ENCODE data around the gene SGCA. TPM values are rescaled to one million over a fixed set of nuclear protein-coding genes. Genes with fewer than 3 reads are reported as not detected.

Gene SGCA
- total and polyA plus RNA-seq, 2 donors (not counting 3 experiments of a cell fraction or from before 2014, with no cell fraction given): not detected

- dilution Hi-C loops (cut with MboI; ENCODE audit: extremely low pct_ligation_motif_present, low sequenced_read_pairs) (no loop called here), intact Hi-C loops (cut with micrococcal nuclease) (no loop called here)
- no TSS peak for BruUV-seq (replicated peaks)
- H3K36me3 ChIP-seq (ENCODE audit: control insufficient read depth in 2 of 2, extremely low read depth in 1 of 2, insufficient read depth in 2 of 2, low read length in 2 of 2): no peaks in the 10 kb centered on the region
- H3K9me3 ChIP-seq (replicated peaks; ENCODE audit: control insufficient read depth, insufficient read depth, low read length): no peaks in the 10 kb centered on the region
- ChIA-PET CTCF (interaction anchor here (1.3 to 8.8 kb wide), 4 partner anchors 11 to 131 kb away, joined by 6 to 234 read pairs (median 70); no protein-coding TSS in a partner anchor), POLR2A (no interaction called here)
- no peaks in the 10 kb centered on the region for H3K9me1 ChIP-seq (replicated peaks; ENCODE audit: control insufficient read depth, extremely low read depth, insufficient read depth, low read length)
- TF ChIP-seq JUN (IDR thresholded peaks at IDR 0.05; ENCODE audit: borderline replicate concordance, insufficient read depth, insufficient read length, low read depth) (no peak), CTCF (IDR thresholded peaks at IDR 0.05; ENCODE audit: extremely low read depth in 1 of 2, insufficient read depth in 1 of 2, low read depth in 1 of 2, low read length in 2 of 2) (no peak), POLR2AphosphoS5 (IDR thresholded peaks at IDR 0.05; ENCODE audit: insufficient read depth, low read depth, low read length) (no peak), EZH2 (IDR thresholded peaks at IDR 0.05; ENCODE audit: borderline replicate concordance, low read depth, low read length, severe bottlenecking) (no peak), GATA2 (IDR thresholded peaks at IDR 0.05; ENCODE audit: insufficient read depth, insufficient read length, low read depth, low read length) (no peak), POLR2A (IDR thresholded peaks at IDR 0.05; ENCODE audit: low read depth, low read length) (no peak), FOS (IDR thresholded peaks at IDR 0.05; ENCODE audit: borderline replicate concordance, insufficient read depth, low read length) (no peak), MYC (IDR thresholded peaks at IDR 0.05; ENCODE audit: low read depth, low read length) (no peak), MAX (IDR thresholded peaks at IDR 0.05; ENCODE audit: insufficient read depth, insufficient read length) (no peak)
- no peak for FAIRE-seq
- H3K4me2 ChIP-seq (ENCODE audit: insufficient read depth, low read length): no peak overlapping the region
- no peak overlapping the region for H3K9ac ChIP-seq (replicated peaks; ENCODE audit: extremely low read depth, insufficient read depth, low read length)
- H2AFZ ChIP-seq (ENCODE audit: low read depth, low read length): no peak overlapping the region
- H3K79me2 ChIP-seq (ENCODE audit: control insufficient read depth, insufficient read depth, low read length): no peaks in the 10 kb centered on the region
- no peak overlapping the region for H3K4me3 ChIP-seq (replicated peaks in 1 of 3; ENCODE audit: insufficient read depth in 1 of 3, low read depth in 1 of 3, low read length in 3 of 3)
- H3K27ac ChIP-seq (ENCODE audit: insufficient read depth, low read depth, low read length): no peak overlapping the region
- H4K20me1 ChIP-seq (replicated peaks; ENCODE audit: control insufficient read depth, extremely low read depth, insufficient read depth, low read length): no peaks in the 10 kb centered on the region
- no peaks in the 10 kb centered on the region for H3K27me3 ChIP-seq (ENCODE audit: control insufficient read depth in 2 of 2, insufficient read depth in 2 of 2, low read length in 2 of 2)
- no peaks in the 10 kb centered on the region for H3K4me1 ChIP-seq (ENCODE audit: control insufficient read depth, extremely low read depth, insufficient read depth, low read length)
- no peak for DNase-seq (ENCODE audit: low read depth, low spot score)
Measured at GRCh38 chr17:50167371-50167770, 1.6 kb downstream of the SGCA start.

Measured in endothelial cell of umbilical vein (primary cell).